Caco-2 (cell line): ENCODE results near the gene LIPC. TPM values are rescaled to one million over a fixed set of nuclear protein-coding genes. Genes with fewer than 3 reads are reported as not detected.

ENCODE experiments used
- BruUV-seq: library from RNA; stranded (reverse); fragments of 400-500 nt; replicated peaks from 2 replicates; lab custom pipeline; 2021; lab: Mats Ljungman, UMichigan
- CTCF ChIA-PET: fragments of 300-600 bp; sonication (Branson Sonifier 250); formaldehyde crosslinking; loops from one replicate; lab custom pipeline; 2022; ENCODE audit warnings: antibody characterized with exemption; lab: Charles Lee
- POLR2A ChIA-PET: fragments of 300-600 bp; sonication (Branson Sonifier 250); formaldehyde crosslinking; loops from one replicate; lab custom pipeline; 2022; ENCODE audit warnings: antibody characterized with exemption; lab: Charles Lee
- DNase-seq, 2 experiments: peaks; one replicate each; pipeline versions ENCODE4 v3.0.0 to v3.0.0-alpha.2; 2020 to 2022
- H3K27me3 ChIP-seq: replicated peaks from 2 replicates; pipeline ENCODE4 v1.6.0; 2011; ENCODE audit warnings: low read length; ENCODE audit not compliant: control insufficient read depth, insufficient read depth
- H3K36me3 ChIP-seq: 2 replicates; pipeline ENCODE4 v1.5.1; 2011; ENCODE audit warnings: low read length; ENCODE audit not compliant: control insufficient read depth, insufficient read depth
- H3K4me1 ChIP-seq: fragments of 250-450 bp; sonication (Bioruptor Pico); 2 replicates; pipeline ENCODE4 v1.5.1; 2020; ENCODE audit warnings: mild to moderate bottlenecking
- H3K4me3 ChIP-seq: 2 replicates; pipeline ENCODE4 v1.5.1; 2011; ENCODE audit warnings: low read depth, mild to moderate bottlenecking, control low read depth, low read length
- H3K9me3 ChIP-seq: fragments of 250-450 bp; sonication (Bioruptor Pico); 2 replicates; pipeline ENCODE4 v1.5.1; 2020; ENCODE audit warnings: mild to moderate bottlenecking, moderate library complexity
- H3K27ac Mint-ChIP-seq: one replicate; pipeline ENCODE4 v1.8.0; 2022; ENCODE audit warnings: mixed read lengths; ENCODE audit not compliant: unreplicated experiment
- H3K27me3 Mint-ChIP-seq: one replicate; pipeline ENCODE4 v1.8.0; 2022; ENCODE audit warnings: mixed read lengths; ENCODE audit not compliant: insufficient read depth, unreplicated experiment
- H3K36me3 Mint-ChIP-seq: one replicate; pipeline ENCODE4 v1.8.0; 2022; ENCODE audit warnings: mild to moderate bottlenecking, mixed read lengths; ENCODE audit not compliant: insufficient read depth, unreplicated experiment
- H3K4me1 Mint-ChIP-seq: one replicate; pipeline ENCODE4 v1.8.0; 2022; ENCODE audit warnings: low read depth, mixed read lengths; ENCODE audit not compliant: unreplicated experiment
- H3K4me3 Mint-ChIP-seq: one replicate; pipeline ENCODE4 v1.8.0; 2022; ENCODE audit warnings: mild to moderate bottlenecking, moderate library complexity, mixed read lengths; ENCODE audit not compliant: unreplicated experiment
- H3K9me3 Mint-ChIP-seq: one replicate; pipeline ENCODE4 v1.8.0; 2022; ENCODE audit warnings: mixed read lengths; ENCODE audit not compliant: unreplicated experiment
- CTCF ChIP-seq, 2 experiments: fragments of 200-600 bp in 1 of 2; IDR thresholded peaks; 1 replicate in 1 of 2; 2 replicates in 1 of 2; pipeline versions ENCODE4 v1.5.1 to v1.8.0; 2011 to 2022; ENCODE audit warnings: antibody characterized with exemption in 1 of 2, control low read depth in 1 of 2, inconsistent platforms in 1 of 2, low read depth in 1 of 2, low read length in 1 of 2, mild to moderate bottlenecking in 1 of 2, moderate library complexity in 1 of 2; ENCODE audit not compliant: insufficient read depth in 1 of 2, severe bottlenecking in 1 of 2, unreplicated experiment in 1 of 2
- intact Hi-C: fragments of 100-400 bp; cut with micrococcal nuclease; formaldehyde crosslinking; loops from one replicate; pipeline ENCODE4 v1.10.0; 2022; ENCODE audit not compliant: unreplicated experiment
- total RNA-seq: library from RNA; stranded (reverse); gene quantifications from 2 replicates; pipeline ENCODE4 v1.2.3, GENCODE V29; 2022

Gene LIPC
- total RNA-seq, 1 experiment from 2014 or later, result 17.6 TPM

- Histone ChIP-seq H3K4me1 (peaks cover 42% of the 10 kb centered on the region), H3K4me3 (peak overlapping the region; percentile 26), H3K9me3 (no peaks in the 10 kb centered on the region), H3K27me3 (no peaks in the 10 kb centered on the region), H3K36me3 (no peaks in the 10 kb centered on the region)
- BruUV-seq, result no TSS peak
- no peaks in the 10 kb centered on the region for H3K9me3 Mint-ChIP-seq
- no peaks in the 10 kb centered on the region for H3K36me3 Mint-ChIP-seq
- intact Hi-C loops, result loop anchor here (5.0 kb wide), 3 partner anchors 40 to 160 kb away; no protein-coding TSS in a partner anchor
- H3K27me3 Mint-ChIP-seq, result no peaks in the 10 kb centered on the region
- ChIA-PET POLR2A (no interaction called here), CTCF (no interaction called here)
- TF ChIP-seq CTCF (IDR thresholded peaks at IDR 0.05; ENCODE audit: insufficient read depth in 1 of 2, low read depth in 1 of 2, low read length in 1 of 2, severe bottlenecking in 1 of 2, unreplicated experiment in 1 of 2), result no peak
- no peak for DNase-seq
- peak overlapping the region; percentile 74 for H3K4me3 Mint-ChIP-seq
- peak overlapping the region; percentile 77 for H3K27ac Mint-ChIP-seq
- H3K4me1 Mint-ChIP-seq, result peaks cover 15% of the 10 kb centered on the region
These were observed 610 bp downstream of the LIPC start for GRCh38 chr15:58432401-58432800.

GRCh38 chr15:58433597-58434333 is 2.0 kb downstream of the LIPC start:
- Histone ChIP-seq H3K4me1 (peaks cover 55% of the 10 kb centered on the region), H3K4me3 (no peak overlapping the region), H3K27me3 (no peaks in the 10 kb centered on the region), H3K36me3 (no peaks in the 10 kb centered on the region), H3K9me3 (no peaks in the 10 kb centered on the region)
- Mint-ChIP-seq H3K4me1 (peaks cover 15% of the 10 kb centered on the region), H3K27ac (peak overlapping the region; percentile 77), H3K4me3 (peak overlapping the region; percentile 74), H3K36me3 (no peaks in the 10 kb centered on the region), H3K27me3 (no peaks in the 10 kb centered on the region), H3K9me3 (no peaks in the 10 kb centered on the region)
- no TSS peak for BruUV-seq
- no peak for DNase-seq
- intact Hi-C loops, result loop anchor here (5.0 kb wide), 3 partner anchors 41 to 161 kb away; no protein-coding TSS in a partner anchor
- peak in 1 of 2 experiments; percentile 3 for TF ChIP-seq CTCF (IDR thresholded peaks at IDR 0.05; ENCODE audit: insufficient read depth in 1 of 2, low read depth in 1 of 2, low read length in 1 of 2, severe bottlenecking in 1 of 2, unreplicated experiment in 1 of 2)
- ChIA-PET POLR2A (no interaction called here), CTCF (no interaction called here)

GRCh38 chr15:58434334-58434875 is 2.6 kb downstream of the LIPC start:
- no peaks in the 10 kb centered on the region for H3K36me3 ChIP-seq
- H3K9me3 ChIP-seq, result no peaks in the 10 kb centered on the region
- intact Hi-C loops, result loop anchor here (5.0 kb wide), 3 partner anchors 42 to 162 kb away; no protein-coding TSS in a partner anchor
- H3K4me3 ChIP-seq, result no peak overlapping the region
- H3K27me3 ChIP-seq, result no peaks in the 10 kb centered on the region
- TF ChIP-seq CTCF (IDR thresholded peaks at IDR 0.05; ENCODE audit: insufficient read depth in 1 of 2, low read depth in 1 of 2, low read length in 1 of 2, severe bottlenecking in 1 of 2, unreplicated experiment in 1 of 2), result no peak
- Mint-ChIP-seq H3K4me1 (peaks cover 15% of the 10 kb centered on the region), H3K9me3 (no peaks in the 10 kb centered on the region), H3K36me3 (no peaks in the 10 kb centered on the region), H3K27ac (no peak overlapping the region), H3K4me3 (no peak overlapping the region), H3K27me3 (no peaks in the 10 kb centered on the region)
- POLR2A ChIA-PET, result interaction anchor here (0.6 kb wide), 1 partner anchor 316 kb away, joined by 4 read pairs; no protein-coding TSS in a partner anchor
- BruUV-seq, result no TSS peak
- H3K4me1 ChIP-seq, result peaks cover 62% of the 10 kb centered on the region
- DNase-seq, result no peak
- CTCF ChIA-PET, result no interaction called here
